ENCODE results near the gene TRABD2B. TPM values are rescaled to one million over a fixed set of nuclear protein-coding genes. Genes with fewer than 3 reads are reported as not detected.
A peak's percentile ranks its signal among the peaks of the same experiment; 100 is the strongest.

TRABD2B gene
- total RNA-seq, 2 donors from 2014 or later, result 2.6 to 4.3 TPM

DNA sequence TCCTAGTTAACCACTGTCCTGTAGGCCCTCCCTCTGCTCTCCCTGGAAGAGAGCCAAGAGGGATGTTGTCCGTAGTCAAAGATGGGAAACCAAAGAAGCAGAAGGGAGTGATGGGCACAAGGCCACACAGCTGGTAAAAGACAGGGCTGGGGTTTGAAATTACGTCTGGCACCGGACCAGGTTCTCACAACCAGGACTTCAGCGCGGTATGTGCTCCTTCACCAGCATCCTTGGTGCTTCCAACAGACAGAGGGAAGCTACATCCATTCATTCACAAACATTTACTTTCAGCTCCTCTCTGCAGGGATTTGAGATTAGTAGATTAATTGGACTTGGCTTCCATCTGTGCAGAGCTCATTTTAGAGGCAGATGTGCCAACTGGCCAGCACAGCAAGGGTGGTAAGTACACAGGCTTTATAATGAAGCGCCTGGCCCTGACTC lies 191.2 kb downstream of the TRABD2B start:
- no peaks in the 10 kb centered on the region for H3K36me3 ChIP-seq (replicated peaks in 1 of 2; ENCODE audit: insufficient read depth in 1 of 2, low read depth in 2 of 2)
- H3K4me3 ChIP-seq, result no peak overlapping the region
- no peak overlapping the region for H3K27ac ChIP-seq
- no peaks in the 10 kb centered on the region for H3K4me1 ChIP-seq
- no peak for ATAC-seq
- TF ChIP-seq, protein P1, sequence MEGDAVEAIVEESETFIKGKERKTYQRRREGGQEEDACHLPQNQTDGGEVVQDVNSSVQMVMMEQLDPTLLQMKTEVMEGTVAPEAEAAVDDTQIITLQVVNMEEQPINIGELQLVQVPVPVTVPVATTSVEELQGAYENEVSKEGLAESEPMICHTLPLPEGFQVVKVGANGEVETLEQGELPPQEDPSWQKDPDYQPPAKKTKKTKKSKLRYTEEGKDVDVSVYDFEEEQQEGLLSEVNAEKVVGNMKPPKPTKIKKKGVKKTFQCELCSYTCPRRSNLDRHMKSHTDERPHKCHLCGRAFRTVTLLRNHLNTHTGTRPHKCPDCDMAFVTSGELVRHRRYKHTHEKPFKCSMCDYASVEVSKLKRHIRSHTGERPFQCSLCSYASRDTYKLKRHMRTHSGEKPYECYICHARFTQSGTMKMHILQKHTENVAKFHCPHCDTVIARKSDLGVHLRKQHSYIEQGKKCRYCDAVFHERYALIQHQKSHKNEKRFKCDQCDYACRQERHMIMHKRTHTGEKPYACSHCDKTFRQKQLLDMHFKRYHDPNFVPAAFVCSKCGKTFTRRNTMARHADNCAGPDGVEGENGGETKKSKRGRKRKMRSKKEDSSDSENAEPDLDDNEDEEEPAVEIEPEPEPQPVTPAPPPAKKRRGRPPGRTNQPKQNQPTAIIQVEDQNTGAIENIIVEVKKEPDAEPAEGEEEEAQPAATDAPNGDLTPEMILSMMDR (IDR thresholded peaks at IDR 0.05), result no peak
- no peak for TF ChIP-seq POLR2A (IDR thresholded peaks at IDR 0.05)
- WGBS, 2 donors, result 77 to 81% methylated on average over 6 of the region's 6 CpGs
- no peak for DNase-seq
- no peaks in the 10 kb centered on the region for H3K27me3 ChIP-seq
- H3K9me3 ChIP-seq, result no peaks in the 10 kb centered on the region
- intact Hi-C loops (cut with DNase I), result no loop called here

GRCh38 chr1:47805018-47805417 lies 192.2 kb downstream of the TRABD2B start:
- no peak overlapping the region for H3K4me3 ChIP-seq
- intact Hi-C loops (cut with DNase I), result no loop called here
- no peaks in the 10 kb centered on the region for H3K4me1 ChIP-seq
- H3K36me3 ChIP-seq (replicated peaks in 1 of 2; ENCODE audit: insufficient read depth in 1 of 2, low read depth in 2 of 2), result no peaks in the 10 kb centered on the region
- H3K27ac ChIP-seq, result no peak overlapping the region
- no peaks in the 10 kb centered on the region for H3K9me3 ChIP-seq
- TF ChIP-seq, protein P1 (IDR thresholded peaks at IDR 0.05), result no peak
- TF ChIP-seq POLR2A (IDR thresholded peaks at IDR 0.05), result no peak
- no peaks in the 10 kb centered on the region for H3K27me3 ChIP-seq
- ATAC-seq, result no peak
- DNase-seq, result no peak

DNA sequence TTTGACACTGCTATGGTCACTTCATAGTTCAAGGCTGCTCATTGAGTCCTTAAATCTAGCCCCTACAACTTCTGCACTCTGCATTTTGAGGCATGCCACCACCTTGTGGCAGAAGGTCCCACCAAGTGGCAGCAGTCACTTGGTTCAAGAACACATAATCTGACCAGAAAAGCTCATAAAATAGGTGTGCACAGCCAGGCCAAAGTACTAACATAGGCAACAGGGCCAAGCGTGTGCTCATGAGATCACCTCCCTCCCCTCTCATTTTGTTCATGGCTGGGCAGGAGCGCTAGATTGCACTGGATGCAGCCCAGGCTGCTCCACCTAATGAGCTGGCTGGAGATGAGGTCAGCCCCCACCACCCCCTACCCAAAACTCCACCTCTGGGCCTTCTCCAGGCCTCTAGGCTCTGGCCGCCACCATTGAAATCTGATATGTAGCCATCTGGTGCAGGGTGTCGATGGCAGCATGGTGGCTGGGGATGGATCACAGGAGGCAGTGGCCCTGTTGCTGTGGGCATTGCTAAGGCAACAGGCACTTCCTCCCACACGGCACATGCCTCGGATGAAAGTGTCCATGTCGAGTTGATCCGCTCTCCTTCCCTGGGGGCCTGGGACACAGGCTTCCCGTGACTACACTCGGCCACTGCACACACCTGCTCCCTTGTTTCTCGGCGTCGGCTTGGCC lies 193.2 kb downstream of the TRABD2B start:
- H3K36me3 ChIP-seq (replicated peaks in 1 of 2; ENCODE audit: insufficient read depth in 1 of 2, low read depth in 2 of 2), result no peaks in the 10 kb centered on the region
- WGBS, 2 donors, result 92 to 98% methylated on average over 7 to 11 of the region's 13 CpGs
- TF ChIP-seq POLR2A (IDR thresholded peaks at IDR 0.05), result no peak
- TF ChIP-seq, protein P1 (IDR thresholded peaks at IDR 0.05), result no peak
- no peak overlapping the region for H3K4me3 ChIP-seq
- H3K27ac ChIP-seq, result no peak overlapping the region
- no peaks in the 10 kb centered on the region for H3K9me3 ChIP-seq
- DNase-seq (no peak), ATAC-seq (no peak)
- intact Hi-C loops (cut with DNase I), result no loop called here
- no peaks in the 10 kb centered on the region for H3K27me3 ChIP-seq
- no peaks in the 10 kb centered on the region for H3K4me1 ChIP-seq

DNA sequence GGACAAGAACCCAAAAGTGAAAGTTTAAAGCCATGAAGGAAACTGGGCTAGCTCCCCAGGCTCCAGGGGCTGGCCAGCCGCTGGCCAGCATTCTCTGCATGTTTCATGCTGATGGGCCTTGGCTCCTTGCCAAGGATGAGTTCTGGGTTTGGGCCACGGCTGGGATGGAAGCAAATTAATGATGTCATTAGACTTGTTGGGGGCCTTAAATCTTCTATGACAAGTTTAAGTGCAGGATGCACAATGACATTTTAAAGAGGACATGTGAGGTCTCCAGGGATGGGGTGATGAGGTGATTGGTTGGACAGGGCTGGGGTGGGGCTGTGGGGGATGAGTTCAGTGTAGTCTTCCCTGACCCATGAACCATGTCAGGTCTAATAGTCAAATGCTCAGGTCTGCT lies 199.6 kb downstream of the TRABD2B start:
- intact Hi-C loops (cut with DNase I), result no loop called here
- WGBS, 2 donors, result 48 to 56% methylated on average over 2 of the region's 2 CpGs
- Histone ChIP-seq H3K27me3 (no peaks in the 10 kb centered on the region), H3K36me3 (replicated peaks in 1 of 2; ENCODE audit: insufficient read depth in 1 of 2, low read depth in 2 of 2) (no peaks in the 10 kb centered on the region), H3K4me1 (no peaks in the 10 kb centered on the region), H3K4me3 (no peak overlapping the region), H3K27ac (no peak overlapping the region), H3K9me3 (no peaks in the 10 kb centered on the region)
- DNase-seq, result peak in 1 of 4 donors; percentile 21
- no peak for ATAC-seq
- TF ChIP-seq POLR2A (IDR thresholded peaks at IDR 0.05), result no peak
- TF ChIP-seq, protein P1 (IDR thresholded peaks at IDR 0.05), result no peak

DNA sequence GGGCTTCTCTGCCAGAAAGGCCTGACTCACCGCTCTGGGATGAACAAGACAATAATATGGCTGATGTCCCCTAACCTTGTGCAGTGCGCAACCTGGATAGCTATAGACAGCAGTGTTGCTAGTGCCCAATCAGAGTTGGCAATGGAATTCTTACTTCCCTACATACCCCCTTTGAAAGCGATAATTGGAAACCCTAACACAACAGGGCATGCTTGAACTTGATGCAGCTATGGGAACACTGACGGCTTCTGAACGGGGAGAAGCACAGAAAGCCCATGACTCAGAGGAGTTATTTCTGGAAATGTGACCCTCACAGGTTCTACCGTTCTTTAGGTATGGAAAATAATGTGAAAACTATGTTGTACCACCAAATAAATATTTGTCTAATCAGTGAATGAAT lies 200.6 kb downstream of the TRABD2B start:
- 87 to 94% methylated on average over 6 of the region's 6 CpGs for WGBS, 2 donors
- Histone ChIP-seq H3K4me1 (no peaks in the 10 kb centered on the region), H3K9me3 (no peaks in the 10 kb centered on the region), H3K36me3 (replicated peaks in 1 of 2; ENCODE audit: insufficient read depth in 1 of 2, low read depth in 2 of 2) (no peaks in the 10 kb centered on the region), H3K4me3 (no peak overlapping the region), H3K27me3 (no peaks in the 10 kb centered on the region), H3K27ac (no peak overlapping the region)
- no peak for TF ChIP-seq POLR2A (IDR thresholded peaks at IDR 0.05)
- TF ChIP-seq, protein P1 (IDR thresholded peaks at IDR 0.05), result no peak
- no peak for ATAC-seq
- no peak for DNase-seq
- intact Hi-C loops (cut with DNase I), result no loop called here

Measured in body of pancreas (tissue), 4 donors.